ENCODE results near the gene OXCT1.
A peak's percentile ranks its signal among the peaks of the same experiment; 100 is the strongest.
"Not testable (repeated sequence)": the region's sequence is repeated elsewhere in the genome, so short reads cannot be mapped to it uniquely, and the experiment has no call there.

Gene OXCT1

GRCh38 chr5:41821051-41821450 lies 49.2 kb downstream of the OXCT1 start:
- no peak for DNase-seq

- DNase-seq, result no peak
These were observed 50.1 kb downstream of the OXCT1 start for GRCh38 chr5:41820150-41820549.

GRCh38 chr5:41817625-41818301 lies 52.5 kb downstream of the OXCT1 start:
- no peak for DNase-seq

- DNase-seq, result no peak
These were observed 54.5 kb downstream of the OXCT1 start for GRCh38 chr5:41815663-41816229.

GRCh38 chr5:41815261-41815660 lies 55.0 kb downstream of the OXCT1 start:
- DNase-seq, result no peak

- not testable (repeated sequence) for DNase-seq
These were observed 55.9 kb downstream of the OXCT1 start for GRCh38 chr5:41814306-41814705.

GRCh38 chr5:41812156-41812555 lies 58.1 kb downstream of the OXCT1 start:
- DNase-seq, result no peak

GRCh38 chr5:41809128-41809527 lies 61.1 kb downstream of the OXCT1 start:
- no peak for DNase-seq

GRCh38 chr5:41808294-41808693 lies 61.9 kb downstream of the OXCT1 start:
- DNase-seq, result no peak

- no peak for DNase-seq
These were observed 72.6 kb downstream of the OXCT1 start for GRCh38 chr5:41797662-41798061.

GRCh38 chr5:41796061-41796460 lies 74.2 kb downstream of the OXCT1 start:
- no peak for DNase-seq

GRCh38 chr5:41795125-41795524 lies 75.1 kb downstream of the OXCT1 start:
- no peak for DNase-seq

GRCh38 chr5:41794471-41794870 lies 75.8 kb downstream of the OXCT1 start:
- DNase-seq, result no peak

GRCh38 chr5:41793141-41793770 lies 77.0 kb downstream of the OXCT1 start:
- peak; percentile 85 for DNase-seq

GRCh38 chr5:41790038-41790776 lies 80.0 kb downstream of the OXCT1 start:
- peak; percentile 58 for DNase-seq

- DNase-seq, result no peak
These were observed 80.8 kb downstream of the OXCT1 start for GRCh38 chr5:41789434-41789833.

- DNase-seq, result no peak
These were observed 81.3 kb downstream of the OXCT1 start for GRCh38 chr5:41788941-41789368.

- DNase-seq, result no peak
These were observed 83.0 kb downstream of the OXCT1 start for GRCh38 chr5:41787265-41787664.

GRCh38 chr5:41785061-41785460 lies 85.2 kb downstream of the OXCT1 start:
- no peak for DNase-seq

GRCh38 chr5:41778410-41778809 lies 91.8 kb downstream of the OXCT1 start:
- no peak for DNase-seq

GRCh38 chr5:41776435-41776834 lies 93.8 kb downstream of the OXCT1 start:
- no peak for DNase-seq

- no peak for DNase-seq
These were observed 96.4 kb downstream of the OXCT1 start for GRCh38 chr5:41773799-41774198.

- no peak for DNase-seq
These were observed 97.3 kb downstream of the OXCT1 start for GRCh38 chr5:41772785-41773442.

Data from NCI-H2081 treated with DMSO at 0.1 percent for 48 hours (cell line).